Keratinocyte (primary cell): ENCODE data around the gene GREB1. TPM values are rescaled to one million over a fixed set of nuclear protein-coding genes. Genes with fewer than 3 reads are reported as not detected.
A peak's percentile ranks its signal among the peaks of the same experiment; 100 is the strongest.

ENCODE experiments used
- DNase-seq: peaks from one replicate; pipeline ENCODE4 v3.0.0-alpha.2; 2011; ENCODE audit warnings: low read depth, missing footprints, low spot score
- FAIRE-seq: peaks from 2 replicates; lab custom pipeline; 2011; peaks lifted over from hg19 to GRCh38; lab: Jason Lieb, UNC
- H2AFZ ChIP-seq: 2 replicates; pipeline ENCODE4 v1.6.0; 2012; ENCODE audit warnings: low read length, control low read depth, inconsistent platforms; ENCODE audit not compliant: control insufficient read depth
- H3K27ac ChIP-seq: 2 replicates; pipeline ENCODE4 v1.5.1; 2011; ENCODE audit warnings: low read length; ENCODE audit not compliant: control insufficient read depth, insufficient read depth
- H3K27me3 ChIP-seq: 3 replicates; pipeline ENCODE4 v1.6.0; 2011; ENCODE audit warnings: low read length; ENCODE audit not compliant: control insufficient read depth, insufficient read depth; ENCODE audit errors: extremely low read depth
- H3K36me3 ChIP-seq, 2 experiments: 2 replicates in 1 of 2; 3 replicates in 1 of 2; pipeline ENCODE4 v1.5.1; 2011; ENCODE audit warnings: low read length in 2 of 2, mild to moderate bottlenecking in 1 of 2; ENCODE audit not compliant: control insufficient read depth in 2 of 2, insufficient read depth in 2 of 2; ENCODE audit errors: extremely low read depth in 1 of 2
- H3K4me1 ChIP-seq: 3 replicates; pipeline ENCODE4 v1.5.1; 2011; ENCODE audit warnings: low read length; ENCODE audit not compliant: control insufficient read depth, insufficient read depth; ENCODE audit errors: extremely low read depth
- H3K4me2 ChIP-seq: 3 replicates; pipeline ENCODE4 v1.6.0; 2011; ENCODE audit warnings: low read depth, low read length; ENCODE audit not compliant: control insufficient read depth, insufficient read depth; ENCODE audit errors: extremely low read depth
- H3K4me3 ChIP-seq, 3 experiments: fragments of 200-600 bp in 1 of 3; sonication (generic) in 1 of 3; 2 replicates in 2 of 3; 3 replicates in 1 of 3; pipeline ENCODE4 v1.5.1; 2011 to 2016; ENCODE audit warnings: low read length in 3 of 3, mild to moderate bottlenecking in 3 of 3, control low read depth in 2 of 3, inconsistent platforms in 1 of 3, low read depth in 1 of 3, mixed read lengths in 1 of 3, mixed run types in 1 of 3, moderate library complexity in 1 of 3; ENCODE audit not compliant: control insufficient read depth in 2 of 3, insufficient read depth in 2 of 3; ENCODE audit errors: extremely low read depth in 1 of 3
- H3K79me2 ChIP-seq: 2 replicates; pipeline ENCODE4 v1.6.0; 2012; ENCODE audit warnings: low read length; ENCODE audit not compliant: control insufficient read depth, insufficient read depth
- H3K9ac ChIP-seq: 3 replicates; pipeline ENCODE4 v1.6.0; 2011; ENCODE audit warnings: low read length; ENCODE audit not compliant: control insufficient read depth, insufficient read depth; ENCODE audit errors: extremely low read depth
- H3K9me1 ChIP-seq: 3 replicates; pipeline ENCODE4 v1.6.0; 2011; ENCODE audit warnings: low read length; ENCODE audit not compliant: control insufficient read depth, insufficient read depth; ENCODE audit errors: extremely low read depth
- H3K9me3 ChIP-seq: 2 replicates; pipeline ENCODE4 v1.5.1; 2012; ENCODE audit warnings: low read depth, low read length; ENCODE audit not compliant: control insufficient read depth
- H4K20me1 ChIP-seq: 3 replicates; pipeline ENCODE4 v1.6.0; 2011; ENCODE audit warnings: low read length; ENCODE audit not compliant: control insufficient read depth, insufficient read depth; ENCODE audit errors: extremely low read depth
- CTCF ChIP-seq, 3 experiments: IDR thresholded peaks in 1 of 3; conservative IDR thresholded peaks in 1 of 3; optimal IDR thresholded peaks in 1 of 3; 2 replicates in 2 of 3; 3 replicates in 1 of 3; pipeline versions ENCODE3 to v1.5.1; 2011; ENCODE audit warnings: low read length in 3 of 3, mild to moderate bottlenecking in 3 of 3, moderate library complexity in 2 of 3, control low read depth in 1 of 3, inconsistent platforms in 1 of 3; ENCODE audit not compliant: insufficient read depth in 2 of 3; ENCODE audit errors: extremely low read depth in 1 of 3
- EZH2 ChIP-seq: IDR thresholded peaks from one replicate; pipeline ENCODE4 v1.6.1; 2012; ENCODE audit warnings: inconsistent platforms, mild to moderate bottlenecking, low read length, moderate library complexity
- dilution Hi-C: fragments of 300-500 bp; cut with MboI; formaldehyde crosslinking; loops from one replicate; pipeline ENCODE4 v1.7.0; 2020; ENCODE audit warnings: low sequenced_read_pairs; ENCODE audit not compliant: extremely low pct_ligation_motif_present
- polyA plus RNA-seq, 5 experiments: library from polyadenylated mRNA; depleted of rRNA in 3 of 5; stranded (reverse) in 3 of 5; stranded (forward) in 1 of 5; unstranded in 1 of 5; fragments of >200 nt; gene quantifications; 1 replicate in 1 of 5; 2 replicates in 3 of 5; 3 replicates in 1 of 5; pipeline versions ENCODE4 v1.2.1 to v1.2.3, GENCODE V29; 2011 to 2012; ENCODE audit warnings: missing spikeins in 2 of 5, low read depth in 1 of 5, low replicate concordance in 1 of 5

The GREB1 gene
- polyA plus RNA-seq, 1 donor (not counting 4 experiments of a cell fraction or from before 2014, with no cell fraction given), result 0.13 TPM

- dilution Hi-C loops, result no loop called here
- no peaks in the 10 kb centered on the region for H4K20me1 ChIP-seq
- TF ChIP-seq CTCF (optimal IDR thresholded peaks at IDR 0.05 in 1 of 3, IDR thresholded peaks at IDR 0.05 in 1 of 3, conservative IDR thresholded peaks at IDR 0.05 in 1 of 3; ENCODE audit: extremely low read depth in 1 of 3, insufficient read depth in 2 of 3, low read length in 3 of 3) (no peak), EZH2 (no peak)
- no peak overlapping the region for H2AFZ ChIP-seq
- no peak overlapping the region for H3K4me3 ChIP-seq
- H3K4me2 ChIP-seq, result no peak overlapping the region
- no peak overlapping the region for H3K9ac ChIP-seq
- FAIRE-seq (peak; percentile 87), DNase-seq (peak; percentile 52)
- peaks cover 11% of the 10 kb centered on the region for H3K4me1 ChIP-seq
- peaks cover 9% of the 10 kb centered on the region for H3K27me3 ChIP-seq
- no peaks in the 10 kb centered on the region for H3K9me3 ChIP-seq
- H3K79me2 ChIP-seq, result no peaks in the 10 kb centered on the region
- no peak overlapping the region for H3K27ac ChIP-seq
- no peaks in the 10 kb centered on the region for H3K9me1 ChIP-seq
- no peaks in the 10 kb centered on the region for H3K36me3 ChIP-seq
These were observed 124.6 kb downstream of the GREB1 start for GRCh38 chr2:11658208-11659114.

- H3K9me3 ChIP-seq, result no peaks in the 10 kb centered on the region
- no peaks in the 10 kb centered on the region for H3K79me2 ChIP-seq
- H4K20me1 ChIP-seq, result no peaks in the 10 kb centered on the region
- H3K4me3 ChIP-seq, result no peak overlapping the region
- DNase-seq (no peak), FAIRE-seq (no peak)
- dilution Hi-C loops, result no loop called here
- H3K27ac ChIP-seq, result no peak overlapping the region
- no peak overlapping the region for H2AFZ ChIP-seq
- H3K4me1 ChIP-seq, result peaks cover 11% of the 10 kb centered on the region
- H3K27me3 ChIP-seq, result peaks cover 9% of the 10 kb centered on the region
- H3K9me1 ChIP-seq, result no peaks in the 10 kb centered on the region
- H3K9ac ChIP-seq, result no peak overlapping the region
- TF ChIP-seq EZH2, result no peak
- TF ChIP-seq CTCF (optimal IDR thresholded peaks at IDR 0.05 in 1 of 3, IDR thresholded peaks at IDR 0.05 in 1 of 3, conservative IDR thresholded peaks at IDR 0.05 in 1 of 3; ENCODE audit: extremely low read depth in 1 of 3, insufficient read depth in 2 of 3, low read length in 3 of 3), result no peak
- no peaks in the 10 kb centered on the region for H3K36me3 ChIP-seq
- no peak overlapping the region for H3K4me2 ChIP-seq
These were observed 125.2 kb downstream of the GREB1 start for GRCh38 chr2:11659115-11659475.
